ENCODE measurements around the gene TYW3.

The TYW3 gene

GRCh38 chr1:74780594-74780993, 47.6 kb downstream of the TYW3 start:
- no peak for TF ChIP-seq Cebpa-rat (IDR thresholded peaks at IDR 0.05)
- Histone ChIP-seq H3K4me3 (no peak overlapping the region), H3K4me1 (no peaks in the 10 kb centered on the region), H3K4me2 (no peak overlapping the region), H3K36me3 (no peaks in the 10 kb centered on the region), H3K9ac (no peak overlapping the region), H3K27me3 (no peaks in the 10 kb centered on the region), H3K27ac (no peak overlapping the region), H3K9me3 (no peaks in the 10 kb centered on the region), H4K20me1 (no peaks in the 10 kb centered on the region)

GRCh38 chr1:74785944-74786343, 53.0 kb downstream of the TYW3 start:
- Histone ChIP-seq H3K27me3 (no peaks in the 10 kb centered on the region), H3K4me1 (no peaks in the 10 kb centered on the region), H3K4me2 (no peak overlapping the region), H3K27ac (no peak overlapping the region), H3K9me3 (no peaks in the 10 kb centered on the region), H3K9ac (no peak overlapping the region), H4K20me1 (no peaks in the 10 kb centered on the region), H3K36me3 (no peaks in the 10 kb centered on the region), H3K4me3 (no peak overlapping the region)
- TF ChIP-seq Cebpa-rat (IDR thresholded peaks at IDR 0.05): no peak

- H3K4me1 ChIP-seq: no peaks in the 10 kb centered on the region
- H3K9ac ChIP-seq: no peak overlapping the region
- H3K36me3 ChIP-seq: no peaks in the 10 kb centered on the region
- no peak overlapping the region for H3K4me3 ChIP-seq
- H4K20me1 ChIP-seq: no peaks in the 10 kb centered on the region
- H3K4me2 ChIP-seq: no peak overlapping the region
- H3K9me3 ChIP-seq: no peaks in the 10 kb centered on the region
- no peak overlapping the region for H3K27ac ChIP-seq
- no peaks in the 10 kb centered on the region for H3K27me3 ChIP-seq
- TF ChIP-seq Cebpa-rat (IDR thresholded peaks at IDR 0.05): no peak
Measured at GRCh38 chr1:74790453-74790852, 57.5 kb downstream of the TYW3 start.

- Histone ChIP-seq H3K36me3 (no peaks in the 10 kb centered on the region), H3K4me2 (no peak overlapping the region), H3K4me1 (no peaks in the 10 kb centered on the region), H3K4me3 (no peak overlapping the region), H4K20me1 (no peaks in the 10 kb centered on the region), H3K27me3 (no peaks in the 10 kb centered on the region), H3K27ac (no peak overlapping the region), H3K9me3 (no peaks in the 10 kb centered on the region), H3K9ac (no peak overlapping the region)
- no peak for TF ChIP-seq Cebpa-rat (IDR thresholded peaks at IDR 0.05)
Measured at GRCh38 chr1:74791491-74791890, 58.5 kb downstream of the TYW3 start.

GRCh38 chr1:74799119-74799657, 66.2 kb downstream of the TYW3 start:
- Histone ChIP-seq H3K4me3 (no peak overlapping the region), H3K9me3 (peaks cover 6% of the 10 kb centered on the region), H3K4me2 (no peak overlapping the region), H3K4me1 (no peaks in the 10 kb centered on the region), H3K9ac (no peak overlapping the region), H3K36me3 (no peaks in the 10 kb centered on the region), H4K20me1 (no peaks in the 10 kb centered on the region), H3K27me3 (no peaks in the 10 kb centered on the region), H3K27ac (no peak overlapping the region)
- no peak for TF ChIP-seq Cebpa-rat (IDR thresholded peaks at IDR 0.05)

GRCh38 chr1:74811436-74812179, 78.7 kb downstream of the TYW3 start:
- no peak overlapping the region for H3K4me2 ChIP-seq
- no peak overlapping the region for H3K4me3 ChIP-seq
- no peaks in the 10 kb centered on the region for H4K20me1 ChIP-seq
- no peaks in the 10 kb centered on the region for H3K27me3 ChIP-seq
- H3K36me3 ChIP-seq: no peaks in the 10 kb centered on the region
- no peaks in the 10 kb centered on the region for H3K4me1 ChIP-seq
- no peak for TF ChIP-seq Cebpa-rat (IDR thresholded peaks at IDR 0.05)
- H3K9ac ChIP-seq: no peak overlapping the region
- H3K9me3 ChIP-seq: no peaks in the 10 kb centered on the region
- H3K27ac ChIP-seq: no peak overlapping the region

GRCh38 chr1:74812180-74812541, 79.2 kb downstream of the TYW3 start:
- Histone ChIP-seq H3K27me3 (no peaks in the 10 kb centered on the region), H3K4me2 (no peak overlapping the region), H3K9me3 (no peaks in the 10 kb centered on the region), H3K27ac (no peak overlapping the region), H3K36me3 (no peaks in the 10 kb centered on the region), H4K20me1 (no peaks in the 10 kb centered on the region), H3K4me1 (no peaks in the 10 kb centered on the region), H3K4me3 (no peak overlapping the region), H3K9ac (no peak overlapping the region)
- no peak for TF ChIP-seq Cebpa-rat (IDR thresholded peaks at IDR 0.05)
